Measurements from ENCODE around the gene YAP1.

- TF ChIP-seq CTCF (IDR thresholded peaks at IDR 0.05) (no peak), POLR2A (IDR thresholded peaks at IDR 0.05) (no peak)
Observed at GRCh38 chr11:102118937-102119336, 8.7 kb downstream of the YAP1 start.

All from body of pancreas (tissue), 4 donors.